ENCODE data around the gene CCDC88B. TPM values are rescaled to one million over a fixed set of nuclear protein-coding genes. Genes with fewer than 3 reads are reported as not detected.

Gene CCDC88B
- total RNA-seq, 4 donors from 2014 or later, result 3.3 to 8.3 (median 5.4) TPM

DNA sequence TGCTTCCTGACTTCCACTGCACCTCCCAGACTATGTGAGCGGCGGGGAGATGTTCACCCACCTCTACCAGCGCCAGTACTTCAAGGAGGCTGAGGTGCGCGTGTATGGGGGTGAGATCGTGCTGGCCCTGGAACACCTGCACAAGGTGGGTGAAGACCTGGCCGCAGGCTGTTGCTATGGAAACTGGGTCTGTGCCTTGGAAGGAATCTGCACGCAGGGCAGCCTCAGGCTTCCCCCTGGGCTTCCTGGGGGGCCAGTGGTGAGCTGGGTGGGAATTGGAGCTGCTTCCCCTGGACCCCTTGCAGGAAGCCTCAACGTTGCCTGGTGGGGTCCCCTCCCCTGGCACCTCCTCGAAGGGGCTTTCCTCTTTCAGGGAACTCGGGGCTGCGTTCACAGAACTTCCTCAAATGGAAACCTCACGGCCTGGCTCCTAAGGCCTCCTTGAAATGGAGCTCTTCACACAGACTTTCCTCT, 20.5 kb downstream of the CCDC88B start:
- DNase-seq (ENCODE audit: low spot score in 2 of 2), result no peak
- peaks cover 39% of the 10 kb centered on the region for H3K4me1 ChIP-seq
- WGBS, result 68% methylated on average over 13 of the region's 13 CpGs
- no peak for TF ChIP-seq EP300 (IDR thresholded peaks at IDR 0.05)
- TF ChIP-seq, protein P1, sequence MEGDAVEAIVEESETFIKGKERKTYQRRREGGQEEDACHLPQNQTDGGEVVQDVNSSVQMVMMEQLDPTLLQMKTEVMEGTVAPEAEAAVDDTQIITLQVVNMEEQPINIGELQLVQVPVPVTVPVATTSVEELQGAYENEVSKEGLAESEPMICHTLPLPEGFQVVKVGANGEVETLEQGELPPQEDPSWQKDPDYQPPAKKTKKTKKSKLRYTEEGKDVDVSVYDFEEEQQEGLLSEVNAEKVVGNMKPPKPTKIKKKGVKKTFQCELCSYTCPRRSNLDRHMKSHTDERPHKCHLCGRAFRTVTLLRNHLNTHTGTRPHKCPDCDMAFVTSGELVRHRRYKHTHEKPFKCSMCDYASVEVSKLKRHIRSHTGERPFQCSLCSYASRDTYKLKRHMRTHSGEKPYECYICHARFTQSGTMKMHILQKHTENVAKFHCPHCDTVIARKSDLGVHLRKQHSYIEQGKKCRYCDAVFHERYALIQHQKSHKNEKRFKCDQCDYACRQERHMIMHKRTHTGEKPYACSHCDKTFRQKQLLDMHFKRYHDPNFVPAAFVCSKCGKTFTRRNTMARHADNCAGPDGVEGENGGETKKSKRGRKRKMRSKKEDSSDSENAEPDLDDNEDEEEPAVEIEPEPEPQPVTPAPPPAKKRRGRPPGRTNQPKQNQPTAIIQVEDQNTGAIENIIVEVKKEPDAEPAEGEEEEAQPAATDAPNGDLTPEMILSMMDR (IDR thresholded peaks at IDR 0.05), result no peak
- TF ChIP-seq POLR2AphosphoS5 (IDR thresholded peaks at IDR 0.05), result no peak
- TF ChIP-seq POLR2A (IDR thresholded peaks at IDR 0.05), result no peak
- no peak overlapping the region for H3K27ac ChIP-seq
- H3K9me3 ChIP-seq, result no peaks in the 10 kb centered on the region
- H3K4me3 ChIP-seq, result peak overlapping the region; percentile 88
- H3K36me3 ChIP-seq, result peaks cover 47% of the 10 kb centered on the region
- no peaks in the 10 kb centered on the region for H3K27me3 ChIP-seq

DNA sequence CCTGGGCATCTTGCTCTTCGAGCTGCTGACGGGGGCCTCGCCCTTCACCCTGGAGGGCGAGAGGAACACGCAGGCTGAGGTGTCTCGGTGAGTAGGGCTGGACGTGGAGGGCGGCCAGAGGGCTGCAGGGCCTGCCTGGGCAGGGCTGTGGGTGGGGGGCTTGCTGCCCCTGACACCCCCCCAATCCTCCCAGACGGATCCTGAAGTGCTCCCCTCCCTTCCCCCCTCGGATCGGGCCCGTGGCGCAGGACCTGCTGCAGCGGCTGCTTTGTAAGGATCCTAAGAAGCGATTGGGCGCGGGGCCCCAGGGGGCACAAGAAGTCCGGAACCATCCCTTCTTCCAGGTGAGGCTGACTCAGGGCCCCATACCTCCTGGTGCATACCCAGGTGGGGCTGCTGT, 21.7 kb downstream of the CCDC88B start:
- TF ChIP-seq POLR2AphosphoS5 (IDR thresholded peaks at IDR 0.05) (no peak), EP300 (IDR thresholded peaks at IDR 0.05) (no peak), POLR2A (IDR thresholded peaks at IDR 0.05) (no peak)
- TF ChIP-seq, protein P1 (IDR thresholded peaks at IDR 0.05), result no peak
- Histone ChIP-seq H3K4me1 (peaks cover 35% of the 10 kb centered on the region), H3K9me3 (no peaks in the 10 kb centered on the region), H3K4me3 (no peak overlapping the region), H3K27ac (no peak overlapping the region), H3K27me3 (no peaks in the 10 kb centered on the region), H3K36me3 (peaks cover 58% of the 10 kb centered on the region)
- no peak for DNase-seq (ENCODE audit: low spot score in 2 of 2)
- 75% methylated on average over 9 of the region's 18 CpGs for WGBS

DNA sequence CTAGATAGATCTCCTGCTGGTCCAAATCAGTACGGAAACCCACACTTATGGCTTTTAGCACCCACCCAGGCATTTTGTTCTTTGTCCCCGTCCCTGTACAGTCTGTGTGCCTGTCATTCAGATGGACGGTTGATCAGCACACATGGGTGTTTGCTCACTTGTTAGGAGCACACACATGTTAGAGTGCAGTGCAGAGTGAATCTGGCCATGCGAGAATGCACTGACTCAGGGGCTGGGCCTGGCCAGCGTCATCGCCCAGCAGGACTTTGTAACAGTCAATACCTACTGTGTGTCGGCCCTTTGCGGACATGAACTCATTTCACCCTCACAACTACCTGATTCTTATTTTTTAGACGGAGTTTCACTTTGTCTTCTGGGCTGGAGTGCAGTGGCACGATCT, 22.3 kb downstream of the CCDC88B start:
- Histone ChIP-seq H3K27ac (no peak overlapping the region), H3K27me3 (no peaks in the 10 kb centered on the region), H3K9me3 (no peaks in the 10 kb centered on the region), H3K4me1 (peaks cover 34% of the 10 kb centered on the region), H3K4me3 (no peak overlapping the region), H3K36me3 (peaks cover 64% of the 10 kb centered on the region)
- DNase-seq (ENCODE audit: low spot score in 2 of 2), result no peak
- WGBS, result 92% methylated on average over 10 of the region's 10 CpGs
- TF ChIP-seq POLR2AphosphoS5 (IDR thresholded peaks at IDR 0.05), result no peak
- TF ChIP-seq EP300 (IDR thresholded peaks at IDR 0.05), result no peak
- TF ChIP-seq POLR2A (IDR thresholded peaks at IDR 0.05), result no peak
- TF ChIP-seq, protein P1 (IDR thresholded peaks at IDR 0.05), result no peak

DNA sequence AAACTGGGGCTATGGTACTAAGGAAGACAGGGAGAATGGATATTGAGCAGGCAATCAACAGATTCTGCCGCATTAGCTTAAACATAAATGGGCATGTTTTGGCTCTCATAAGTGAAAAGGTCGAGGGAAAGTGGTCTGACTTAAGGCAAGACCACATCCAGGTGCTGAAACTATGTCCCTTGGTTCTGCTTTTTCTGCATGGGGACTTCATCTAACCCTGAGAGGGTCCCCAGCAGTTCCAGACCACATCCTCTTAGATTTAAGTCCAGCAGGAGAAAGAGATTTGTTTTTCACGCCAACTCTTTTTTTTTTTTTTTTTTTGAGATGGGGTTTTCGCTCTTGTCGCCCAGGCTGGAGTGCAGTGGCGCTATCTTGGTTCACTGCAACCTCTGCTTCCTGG, 24.4 kb downstream of the CCDC88B start:
- 88% methylated on average over 6 of the region's 6 CpGs for WGBS
- DNase-seq (ENCODE audit: low spot score in 2 of 2), result no peak
- H3K36me3 ChIP-seq, result peaks cover 85% of the 10 kb centered on the region
- H3K27me3 ChIP-seq, result no peaks in the 10 kb centered on the region
- no peak overlapping the region for H3K27ac ChIP-seq
- peaks cover 16% of the 10 kb centered on the region for H3K4me1 ChIP-seq
- TF ChIP-seq, protein P1 (IDR thresholded peaks at IDR 0.05), result no peak
- TF ChIP-seq EP300 (IDR thresholded peaks at IDR 0.05) (no peak), POLR2AphosphoS5 (IDR thresholded peaks at IDR 0.05) (no peak), POLR2A (IDR thresholded peaks at IDR 0.05) (no peak)
- H3K4me3 ChIP-seq, result no peak overlapping the region
- H3K9me3 ChIP-seq, result no peaks in the 10 kb centered on the region

DNA sequence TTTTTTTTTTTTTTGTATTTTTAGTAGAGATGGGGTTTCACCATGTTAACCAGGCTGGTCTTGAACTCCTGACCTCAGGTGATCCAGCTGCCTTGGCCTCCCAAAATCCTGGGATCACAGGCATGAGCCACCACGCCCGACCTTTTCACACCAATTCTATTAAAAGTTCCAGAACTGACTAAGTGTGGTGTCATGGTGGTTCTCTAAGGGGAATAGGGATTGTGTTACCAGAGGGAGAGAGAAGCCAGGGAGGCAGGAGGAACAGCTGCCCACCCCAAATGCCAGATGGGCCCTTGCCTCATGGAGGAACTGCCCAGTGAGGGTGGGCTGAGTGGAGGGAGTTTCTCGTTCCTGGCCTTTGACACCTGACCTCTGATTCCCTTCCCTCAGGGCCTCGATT, 24.9 kb downstream of the CCDC88B start:
- 88% methylated on average over 4 of the region's 4 CpGs for WGBS
- H3K36me3 ChIP-seq, result peaks cover 90% of the 10 kb centered on the region

More for the DNA sequence above, 24.9 kb downstream of the CCDC88B start:
- no peaks in the 10 kb centered on the region for H3K27me3 ChIP-seq
- H3K27ac ChIP-seq, result no peak overlapping the region
- no peak overlapping the region for H3K4me3 ChIP-seq
- no peaks in the 10 kb centered on the region for H3K9me3 ChIP-seq
- H3K4me1 ChIP-seq, result peaks cover 12% of the 10 kb centered on the region
- no peak for DNase-seq (ENCODE audit: low spot score in 2 of 2)
- TF ChIP-seq, protein P1 (IDR thresholded peaks at IDR 0.05), result no peak
- TF ChIP-seq EP300 (IDR thresholded peaks at IDR 0.05), result no peak
- no peak for TF ChIP-seq POLR2A (IDR thresholded peaks at IDR 0.05)
- TF ChIP-seq POLR2AphosphoS5 (IDR thresholded peaks at IDR 0.05), result no peak

Measured in suprapubic skin (tissue), 4 donors.